NT2/D1 (cell line): Measurements from ENCODE around the gene AQP7.
"Not testable (repeated sequence)": the region's sequence is repeated elsewhere in the genome, so short reads cannot be mapped to it uniquely, and the experiment has no call there.

Experiments
- SUZ12 ChIP-seq: IDR thresholded peaks from 2 replicates; pipeline ENCODE4 v1.6.1; 2011; ENCODE audit not compliant: insufficient read length, insufficient read depth; ENCODE audit errors: extremely low read depth
- YY1 ChIP-seq: IDR thresholded peaks from 2 replicates; pipeline ENCODE4 v1.6.1; 2011; ENCODE audit not compliant: insufficient read length, insufficient read depth

GRCh38 chr9:33392591-33393021 lies 9.8 kb downstream of the AQP7 start:
- not testable (repeated sequence) for TF ChIP-seq SUZ12, YY1
